SK-N-SH (cell line): ENCODE results near the gene NYNRIN. TPM values are rescaled to one million over a fixed set of nuclear protein-coding genes. Genes with fewer than 3 reads are reported as not detected.

Experiments used
- CTCF ChIA-PET: fragments of 300-600, 350-600 bp; formaldehyde crosslinking; extraction: SDS; loops from one replicate; lab custom pipeline; 2021; lab: Yijun Ruan, JAX
- POLR2A ChIA-PET: fragments of 350-600 bp; sonication (Branson Sonifier 250); formaldehyde crosslinking; extraction: SDS; loops from one replicate; lab custom pipeline; 2020; ENCODE audit warnings: antibody characterized with exemption, inconsistent platforms; lab: Yijun Ruan, JAX
- DNase-seq: peaks from one replicate; pipeline ENCODE4 v3.0.0; 2012
- H2AFZ ChIP-seq: fragments of 200-600 bp; sonication (generic); 2 replicates; pipeline ENCODE4 v1.8.1; 2016; ENCODE audit warnings: antibody characterized with exemption, mild to moderate bottlenecking, low read depth
- H3F3A ChIP-seq: fragments of 200-600 bp; sonication (generic); replicated peaks from 2 replicates; pipeline ENCODE3; 2016; ENCODE audit warnings: antibody characterized with exemption, mild to moderate bottlenecking; ENCODE audit not compliant: insufficient read depth
- H3K27ac ChIP-seq, 2 experiments: fragments of 200-500 bp in 1 of 2; fragments of 200-600 bp in 1 of 2; sonication (Bioruptor generic) in 1 of 2; sonication (generic), shearing (Covaris generic) in 1 of 2; 2 replicates each; pipeline versions ENCODE4 v1.5.1 to v1.6.1; 2014 to 2016; ENCODE audit warnings: low read depth in 2 of 2, inconsistent platforms in 1 of 2, low read length in 1 of 2, mild to moderate bottlenecking in 1 of 2, mixed read lengths in 1 of 2
- H3K27me3 ChIP-seq: fragments of 200-600 bp; sonication (generic), shearing (Covaris generic); 2 replicates; pipeline ENCODE4 v1.6.1; 2016; ENCODE audit warnings: mixed run types; ENCODE audit not compliant: insufficient read depth
- H3K36me3 ChIP-seq, 2 experiments: fragments of 200-500 bp in 1 of 2; fragments of 200-600 bp in 1 of 2; sonication (Bioruptor generic) in 1 of 2; sonication (generic) in 1 of 2; replicated peaks in 1 of 2; 2 replicates each; pipeline versions ENCODE3 to v1.5.1; 2014 to 2016; ENCODE audit warnings: low read length in 1 of 2, mild to moderate bottlenecking in 1 of 2; ENCODE audit not compliant: insufficient read depth in 2 of 2, control insufficient read depth in 1 of 2
- H3K4me1 ChIP-seq, 2 experiments: fragments of 200-500 bp in 1 of 2; fragments of 200-600 bp in 1 of 2; sonication (Bioruptor generic) in 1 of 2; sonication (generic), shearing (Covaris generic) in 1 of 2; 2 replicates each; pipeline versions ENCODE4 v1.5.1 to v1.6.1; 2014 to 2016; ENCODE audit warnings: low read depth in 1 of 2, low read length in 1 of 2, mixed run types in 1 of 2; ENCODE audit not compliant: insufficient read depth in 2 of 2, control insufficient read depth in 1 of 2
- H3K4me2 ChIP-seq: fragments of 200-600 bp; sonication (generic), shearing (Covaris generic); 2 replicates; pipeline ENCODE4 v1.6.1; 2017; ENCODE audit warnings: mixed run types
- H3K4me3 ChIP-seq, 2 experiments: fragments of 200-500 bp in 1 of 2; fragments of 200-600 bp in 1 of 2; sonication (Bioruptor generic) in 1 of 2; sonication (generic), shearing (Covaris generic) in 1 of 2; 2 replicates each; pipeline versions ENCODE4 v1.5.1 to v1.8.1; 2014 to 2016; ENCODE audit warnings: low read depth in 2 of 2, inconsistent platforms in 1 of 2, low read length in 1 of 2, mild to moderate bottlenecking in 1 of 2, mixed read lengths in 1 of 2, moderate library complexity in 1 of 2
- H3K79me2 ChIP-seq: fragments of 200-600 bp; sonication (generic); 2 replicates; pipeline ENCODE4 v1.8.1; 2017; ENCODE audit warnings: mild to moderate bottlenecking; ENCODE audit not compliant: insufficient read depth
- H3K9ac ChIP-seq: fragments of 200-600 bp; sonication (generic); 2 replicates; pipeline ENCODE4 v1.6.1; 2017; ENCODE audit warnings: mixed run types
- H3K9me2 ChIP-seq: fragments of 200-600 bp; sonication (generic); 2 replicates; pipeline ENCODE4 v1.6.1; 2017; ENCODE audit warnings: mixed run types
- H3K9me3 ChIP-seq: fragments of 200-600 bp; sonication (generic); 2 replicates; pipeline ENCODE4 v1.6.1; 2017; ENCODE audit warnings: mixed run types, mild to moderate bottlenecking, moderate library complexity
- H4K20me1 ChIP-seq: fragments of 200-600 bp; sonication (generic); 2 replicates; pipeline ENCODE4 v1.6.1; 2017; ENCODE audit warnings: mild to moderate bottlenecking, mixed run types; ENCODE audit not compliant: insufficient read depth
- EP300 ChIP-seq, 2 experiments: IDR thresholded peaks; 2 replicates each; pipeline versions ENCODE4 v1.4.0 to v1.6.1; 2012; ENCODE audit warnings: borderline replicate concordance in 1 of 2, low read depth in 1 of 2, low read length in 1 of 2
- FOXM1 ChIP-seq: IDR thresholded peaks from 2 replicates; pipeline ENCODE4 v1.4.0; 2012; ENCODE audit warnings: low read depth, mild to moderate bottlenecking
- MXI1 ChIP-seq: IDR thresholded peaks from 2 replicates; pipeline ENCODE4 v1.6.1; 2012; ENCODE audit warnings: mild to moderate bottlenecking, low read depth, low read length, improper control_type of control experiment
- NRF1 ChIP-seq: IDR thresholded peaks from 2 replicates; pipeline ENCODE4 v1.6.1; 2012; ENCODE audit warnings: low read depth, mild to moderate bottlenecking, low read length
- RCOR1 ChIP-seq: fragments of 150-350 bp; IDR thresholded peaks from 2 replicates; pipeline ENCODE4 v1.6.1; 2017; ENCODE audit warnings: antibody characterized with exemption, low read length
- RFX5 ChIP-seq: IDR thresholded peaks from 2 replicates; pipeline ENCODE4 v1.6.1; 2012; ENCODE audit warnings: mild to moderate bottlenecking, improper control_type of control experiment, low read length
- SIN3A ChIP-seq: IDR thresholded peaks from 2 replicates; pipeline ENCODE4 v1.6.1; 2012; ENCODE audit warnings: low read depth, mild to moderate bottlenecking, low read length, moderate library complexity, borderline replicate concordance
- SMC3 ChIP-seq: IDR thresholded peaks from 2 replicates; pipeline ENCODE4 v1.6.1; 2012; ENCODE audit warnings: low read depth, low read length, improper control_type of control experiment
- TAF1 ChIP-seq: IDR thresholded peaks from 2 replicates; pipeline ENCODE4 v1.6.1; 2012; ENCODE audit warnings: low read depth, mild to moderate bottlenecking, low read length, moderate library complexity, borderline replicate concordance
- TEAD4 ChIP-seq: IDR thresholded peaks from 2 replicates; pipeline ENCODE4 v1.4.0; 2012; ENCODE audit warnings: mild to moderate bottlenecking, borderline replicate concordance; ENCODE audit not compliant: insufficient read depth
- USF1 ChIP-seq: IDR thresholded peaks from 2 replicates; pipeline ENCODE4 v1.4.0; 2012; ENCODE audit warnings: low read depth, borderline replicate concordance
- USF2 ChIP-seq: fragments of 150-350 bp; IDR thresholded peaks from 2 replicates; pipeline ENCODE4 v1.6.1; 2017; ENCODE audit warnings: antibody characterized with exemption, low read length, low read depth, borderline replicate concordance
- YY1 ChIP-seq: IDR thresholded peaks from 2 replicates; pipeline ENCODE4 v1.4.0; 2012; ENCODE audit warnings: low read depth, mild to moderate bottlenecking
- ZBTB33 ChIP-seq: IDR thresholded peaks from 2 replicates; pipeline ENCODE4 v1.4.0; 2012; ENCODE audit warnings: low read depth, borderline replicate concordance
- WGBS: methylation state at CpG from one replicate; pipeline ENCODE4 v1.1.6; 2017; ENCODE audit warnings: low lambda C conversion rate; 5-methylcytosine and 5-hydroxymethylcytosine counted together
- polyA plus RNA-seq, 3 experiments: library from polyadenylated mRNA; depleted of rRNA; stranded (reverse); fragments of >200 nt; gene quantifications; 2 replicates each; pipeline ENCODE4 v1.2.3, GENCODE V29; 2012
- small RNA-seq, 7 experiments: library from RNA; depleted of rRNA; stranded (forward); fragments of <200 nt; gene quantifications; one replicate each; pipeline ENCODE3, GENCODE V24; 2012

Gene NYNRIN
- polyA plus RNA-seq, 1 of the 3 experiments (the other 2 are of a cell fraction): 4.8 TPM

GRCh38 chr14:24465805-24466204, 67.0 kb downstream of the NYNRIN start:
- Histone ChIP-seq H3K27me3 (no peaks in the 10 kb centered on the region), H3K4me3 (no peak overlapping the region), H3K36me3 (no peaks in the 10 kb centered on the region), H3K9me2 (no peaks in the 10 kb centered on the region), H3K4me1 (no peaks in the 10 kb centered on the region), H3K79me2 (no peaks in the 10 kb centered on the region), H3K9me3 (no peaks in the 10 kb centered on the region), H2AFZ (no peak overlapping the region), H3F3A (no peaks in the 10 kb centered on the region), H4K20me1 (no peaks in the 10 kb centered on the region), H3K27ac (no peak overlapping the region), H3K9ac (no peak overlapping the region), H3K4me2 (no peak overlapping the region)
- 90% methylated on average over 3 of the region's 3 CpGs for WGBS
- POLR2A ChIA-PET: no interaction called here
- CTCF ChIA-PET: interaction anchor here (1.1 kb wide), 1 partner anchor 16 kb away, joined by 3 read pairs; no protein-coding TSS in a partner anchor
- DNase-seq: no peak
- TF ChIP-seq RFX5: no peak
- TF ChIP-seq TEAD4: no peak
- TF ChIP-seq YY1: no peak
- TF ChIP-seq USF1: no peak
- TF ChIP-seq FOXM1: no peak
- no peak for TF ChIP-seq NRF1
- no peak for TF ChIP-seq MXI1
- TF ChIP-seq SIN3A: no peak
- no peak for TF ChIP-seq EP300 (IDR thresholded peaks at IDR 0.05; ENCODE audit: borderline replicate concordance in 1 of 2, low read depth in 1 of 2, low read length in 1 of 2)
- TF ChIP-seq TAF1: no peak
- TF ChIP-seq USF2: no peak
- TF ChIP-seq SMC3: no peak
- no peak for TF ChIP-seq RCOR1
- TF ChIP-seq ZBTB33: no peak

Small RNA genes within 50 kb of the gene (small RNA-seq; reads per million reads assigned to genes)
- gene RF00026: 0 reads per million in 7 experiments

Other genes starting within 250 kb of the NYNRIN start
- 37.6 and 43.6 TPM in 2 replicates for gene IRF9, start 237.7 kb upstream of the NYNRIN start, polyA plus RNA-seq (2012; rRNA removed)
- gene REC8, start 226.9 kb upstream of the NYNRIN start, polyA plus RNA-seq (2012; rRNA removed): 13.1 and 23.2 TPM in 2 replicates
- gene IPO4, start 210.2 kb upstream of the NYNRIN start, polyA plus RNA-seq (2012; rRNA removed): 39.7 and 61.3 TPM in 2 replicates
- 48.7 and 54.8 TPM in 2 replicates for gene TM9SF1, start 203.6 kb upstream of the NYNRIN start, polyA plus RNA-seq (2012; rRNA removed)
- gene TSSK4, start 193.3 kb upstream of the NYNRIN start, polyA plus RNA-seq (2012; rRNA removed): 0.05 TPM in 1 of 2 replicates, not detected in the other
- 92.4 and 96.1 TPM in 2 replicates for gene CHMP4A, start 185.5 kb upstream of the NYNRIN start, polyA plus RNA-seq (2012; rRNA removed)
- gene MDP1, start 182.9 kb upstream of the NYNRIN start, polyA plus RNA-seq (2012; rRNA removed): 36.4 and 36.7 TPM in 2 replicates
- gene NEDD8, start 166.6 kb upstream of the NYNRIN start, polyA plus RNA-seq (2012; rRNA removed): 465 and 534 TPM in 2 replicates
- gene GMPR2, start 166.1 kb upstream of the NYNRIN start, polyA plus RNA-seq (2012; rRNA removed): 97.0 and 149 TPM in 2 replicates
- gene TINF2, start 156.4 kb upstream of the NYNRIN start, polyA plus RNA-seq (2012; rRNA removed): 38.3 and 42.2 TPM in 2 replicates
- 2.7 and 3.0 TPM in 2 replicates for gene TGM1, start 135.8 kb upstream of the NYNRIN start, polyA plus RNA-seq (2012; rRNA removed)
- gene RABGGTA, start 127.4 kb upstream of the NYNRIN start, polyA plus RNA-seq (2012; rRNA removed): 54.9 and 59.4 TPM in 2 replicates
- gene DHRS1, start 99.2 kb upstream of the NYNRIN start, polyA plus RNA-seq (2012; rRNA removed): 65.4 and 71.7 TPM in 2 replicates
- gene NOP9, start 99.2 kb upstream of the NYNRIN start, polyA plus RNA-seq (2012; rRNA removed): 11.9 and 17.2 TPM in 2 replicates
- 0.03 and 0.05 TPM in 2 replicates for gene CIDEB, start 91.0 kb upstream of the NYNRIN start, polyA plus RNA-seq (2012; rRNA removed)
- gene LTB4R2, start 88.9 kb upstream of the NYNRIN start, polyA plus RNA-seq (2012; rRNA removed): 8.2 and 12.2 TPM in 2 replicates
- 11.9 and 14.0 TPM in 2 replicates for gene LTB4R, start 87.5 kb upstream of the NYNRIN start, polyA plus RNA-seq (2012; rRNA removed)
- 0.03 and 0.08 TPM in 2 replicates for gene ADCY4, start 63.9 kb upstream of the NYNRIN start, polyA plus RNA-seq (2012; rRNA removed)
- not detected in 2 replicates for gene RIPK3, start 59.0 kb upstream of the NYNRIN start, polyA plus RNA-seq (2012; rRNA removed)
- 24.9 and 25.3 TPM in 2 replicates for gene NFATC4, start 30.8 kb upstream of the NYNRIN start, polyA plus RNA-seq (2012; rRNA removed)
- 1.8 TPM in 2 replicates for gene CBLN3, start 30.7 kb downstream of the NYNRIN start, polyA plus RNA-seq (2012; rRNA removed)
- 18.3 and 21.8 TPM in 2 replicates for gene KHNYN, start 31.0 kb downstream of the NYNRIN start, polyA plus RNA-seq (2012; rRNA removed)
- gene SDR39U1, start 43.8 kb downstream of the NYNRIN start, polyA plus RNA-seq (2012; rRNA removed): 81.8 and 88.4 TPM in 2 replicates
- gene CMA1, start 109.3 kb downstream of the NYNRIN start, polyA plus RNA-seq (2012; rRNA removed): not detected in 2 replicates
- not detected in 2 replicates for gene CTSG, start 177.2 kb downstream of the NYNRIN start, polyA plus RNA-seq (2012; rRNA removed)
- not detected in 2 replicates for gene GZMH, start 210.7 kb downstream of the NYNRIN start, polyA plus RNA-seq (2012; rRNA removed)
- not detected in 2 replicates for gene GZMB, start 235.2 kb downstream of the NYNRIN start, polyA plus RNA-seq (2012; rRNA removed)